GM21737 (cell line): Measurements from ENCODE around the gene ZNF808.
A peak's percentile ranks its signal among the peaks of the same experiment; 100 is the strongest.
"Not testable (repeated sequence)": the region's sequence is repeated elsewhere in the genome, so short reads cannot be mapped to it uniquely, and the experiment has no call there.

Experiments
- ATAC-seq: cut with Tn5 transposase; IDR thresholded peaks from one replicate; pipeline ENCODE4 v1.9.1; 2021; ENCODE audit warnings: mild to moderate bottlenecking, moderate library complexity; ENCODE audit not compliant: unreplicated experiment

The ZNF808 gene

DNA sequence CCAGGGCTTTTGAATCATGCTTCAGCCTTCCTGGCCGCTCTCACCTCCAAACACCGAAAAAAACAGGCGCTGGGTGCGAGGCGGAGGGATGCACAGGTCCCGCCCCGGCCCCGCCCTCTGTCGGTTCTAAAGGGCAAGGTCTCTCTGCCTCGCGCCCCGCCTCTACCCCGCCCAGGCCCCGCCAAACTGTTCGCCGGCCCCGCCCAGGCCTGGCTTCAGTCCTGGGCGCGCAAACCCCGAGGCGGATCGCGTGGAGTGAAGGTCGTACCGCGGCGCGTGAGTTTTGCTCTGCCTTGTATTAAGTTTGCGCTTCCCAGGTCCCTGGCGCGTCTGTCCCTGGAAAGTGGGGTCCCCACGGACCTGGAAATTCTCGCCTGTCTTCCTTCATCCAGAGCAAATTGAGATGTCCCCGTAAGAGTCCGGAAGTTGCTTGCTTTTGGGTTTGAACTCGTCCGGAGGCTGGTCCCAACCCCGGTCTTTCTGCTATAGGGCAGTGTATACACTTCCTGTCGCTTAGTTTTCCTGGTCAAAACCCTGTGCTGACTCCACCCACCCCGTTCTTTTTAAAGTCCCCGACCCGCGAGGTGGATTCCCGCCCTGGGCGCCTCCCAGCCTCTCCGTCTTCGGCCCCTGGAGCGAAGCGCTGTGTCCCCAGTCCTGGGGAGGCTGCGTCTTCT is 8.4 kb downstream of the ZNF808 start:
- peak; percentile 90 for ATAC-seq

DNA sequence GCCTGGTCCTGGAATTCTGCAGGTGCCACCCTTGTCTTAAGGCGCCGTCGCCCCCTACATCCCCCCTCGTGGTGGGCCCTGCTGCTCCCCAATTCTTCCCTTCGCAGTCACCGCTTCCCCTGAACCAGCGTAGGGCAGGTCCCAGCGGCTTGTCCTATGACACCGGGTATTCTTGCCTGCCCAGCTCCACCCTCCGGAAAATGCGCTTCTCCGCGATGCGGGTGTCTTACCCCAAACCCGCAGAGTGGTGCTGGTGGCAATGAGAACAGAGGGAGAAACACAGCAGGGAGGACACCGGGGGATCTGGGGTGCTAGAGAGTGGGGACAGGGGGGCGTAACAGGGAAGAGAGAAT is 9.0 kb downstream of the ZNF808 start:
- peak; percentile 28 for ATAC-seq

DNA sequence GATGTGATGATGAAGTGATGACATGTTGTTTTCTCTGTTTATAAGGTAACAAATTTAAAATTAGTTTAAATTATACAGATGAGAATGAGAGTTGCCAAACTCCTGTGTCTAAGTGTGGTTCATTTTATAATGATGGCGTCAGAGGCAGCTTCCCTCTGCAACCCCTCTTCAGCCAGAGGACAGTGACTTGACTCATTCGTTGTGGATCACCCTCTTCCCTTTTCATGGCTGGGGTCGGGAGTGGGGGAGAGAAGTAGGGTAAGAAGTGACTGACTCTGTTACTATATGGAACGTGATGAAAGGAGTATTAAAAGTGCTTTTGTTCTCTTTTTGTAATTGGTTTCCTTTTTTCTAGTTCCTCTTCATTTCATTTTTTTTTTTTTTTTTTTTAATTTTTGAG is 11.3 kb downstream of the ZNF808 start:
- ATAC-seq = not testable (repeated sequence)

DNA sequence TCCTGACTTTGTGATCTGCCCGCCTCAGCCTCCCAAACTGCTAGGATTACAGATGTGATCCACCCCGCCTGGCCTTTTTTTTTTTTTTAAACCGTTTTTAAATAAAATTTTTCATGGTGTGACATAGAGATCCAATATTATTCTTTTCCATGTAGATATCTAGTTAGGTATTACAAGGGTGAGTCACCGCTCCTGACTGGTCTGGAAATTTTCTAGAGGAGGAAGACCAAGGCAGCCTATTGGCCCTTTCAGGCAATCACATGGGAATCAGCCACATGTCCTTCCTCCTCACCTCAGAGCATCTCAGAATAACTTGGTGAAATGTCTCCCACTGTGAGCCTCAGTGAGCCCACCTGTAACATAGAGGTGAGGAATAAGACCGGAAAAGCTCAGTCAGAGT is 13.7 kb downstream of the ZNF808 start:
- not testable (repeated sequence) for ATAC-seq

DNA sequence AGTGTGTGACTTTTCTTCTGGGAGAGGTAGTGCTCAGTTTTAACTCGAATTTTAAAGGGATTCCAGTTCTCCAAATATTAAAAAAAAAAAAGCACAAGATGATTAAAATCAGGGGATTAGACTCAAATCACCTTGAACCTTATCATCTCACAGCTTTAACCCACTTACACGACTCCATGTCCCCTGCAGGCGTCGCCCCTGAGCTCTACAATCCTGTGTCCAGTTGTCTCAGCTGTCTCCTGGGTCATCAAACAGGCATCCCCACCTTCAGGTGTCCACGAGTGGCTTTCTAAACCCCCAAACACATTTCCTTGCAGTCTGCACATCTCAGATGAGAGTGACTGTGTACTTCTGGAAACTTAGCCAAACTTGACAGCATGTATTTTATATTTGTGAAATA is 14.1 kb downstream of the ZNF808 start:
- no peak for ATAC-seq

GRCh38 chr19:52542541-52542940 is 15.1 kb downstream of the ZNF808 start:
- not testable (repeated sequence) for ATAC-seq

GRCh38 chr19:52542984-52543664 is 15.7 kb downstream of the ZNF808 start:
- ATAC-seq = no peak

DNA sequence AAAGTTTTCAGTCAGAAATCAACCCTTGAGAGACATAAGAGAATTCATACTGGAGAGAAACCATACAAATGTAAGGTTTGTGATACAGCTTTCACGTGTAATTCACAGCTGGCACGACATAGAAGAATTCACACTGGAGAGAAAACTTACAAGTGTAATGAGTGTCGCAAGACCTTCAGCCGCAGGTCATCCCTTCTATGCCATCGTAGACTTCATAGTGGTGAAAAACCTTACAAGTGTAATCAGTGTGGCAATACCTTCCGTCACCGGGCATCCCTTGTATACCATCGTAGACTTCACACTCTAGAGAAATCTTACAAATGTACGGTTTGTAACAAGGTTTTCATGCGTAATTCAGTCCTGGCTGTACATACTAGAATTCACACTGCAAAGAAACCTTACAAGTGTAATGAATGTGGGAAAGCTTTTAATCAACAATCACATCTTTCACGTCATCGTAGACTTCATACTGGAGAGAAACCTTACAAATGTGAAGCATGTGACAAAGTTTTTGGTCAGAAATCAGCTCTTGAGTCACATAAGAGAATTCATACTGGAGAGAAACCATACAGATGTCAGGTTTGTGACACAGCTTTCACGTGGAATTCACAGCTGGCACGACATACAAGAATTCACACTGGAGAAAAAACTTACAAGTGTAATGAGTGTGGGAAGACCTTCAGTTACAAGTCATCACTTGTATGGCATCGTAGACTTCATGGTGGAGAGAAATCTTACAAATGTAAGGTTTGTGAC is 26.9 kb downstream of the ZNF808 start:
- ATAC-seq = no peak

DNA sequence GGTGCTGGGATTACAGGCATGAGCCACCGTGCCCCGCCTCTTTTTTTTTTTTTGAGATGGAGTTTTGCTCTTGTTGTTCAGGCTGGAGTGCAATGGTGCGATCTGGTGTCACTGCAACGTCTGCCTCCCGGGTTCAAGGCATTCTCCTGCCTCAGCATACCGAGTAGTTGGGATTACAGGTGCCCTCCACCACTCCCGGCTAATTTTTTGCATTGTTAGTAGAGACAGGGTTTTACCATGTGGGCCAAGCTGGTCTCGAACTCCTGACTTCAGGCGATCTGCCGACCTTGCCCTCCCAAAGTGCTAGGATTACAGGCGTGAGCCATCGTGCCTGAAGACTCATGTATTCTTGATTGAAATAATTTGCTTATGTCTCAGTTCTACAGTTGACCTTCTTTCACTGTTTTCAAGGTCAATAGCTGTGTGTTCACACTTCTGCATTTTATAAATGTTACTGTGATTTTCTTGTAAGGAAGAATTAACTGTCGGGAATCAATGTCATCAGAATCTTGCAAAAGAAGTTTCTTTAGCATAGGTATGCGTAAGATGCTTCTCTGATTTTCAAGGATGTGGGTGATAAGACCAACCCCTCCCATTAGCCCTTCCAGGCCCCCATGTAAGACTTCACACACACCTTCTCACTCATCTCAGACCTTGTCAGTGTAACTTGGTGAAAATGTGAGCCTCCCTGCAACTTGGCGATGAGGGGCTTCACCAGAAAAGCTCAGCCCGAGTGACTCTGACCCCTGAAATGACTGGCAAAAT is 29.9 kb downstream of the ZNF808 start:
- ATAC-seq = no peak

DNA sequence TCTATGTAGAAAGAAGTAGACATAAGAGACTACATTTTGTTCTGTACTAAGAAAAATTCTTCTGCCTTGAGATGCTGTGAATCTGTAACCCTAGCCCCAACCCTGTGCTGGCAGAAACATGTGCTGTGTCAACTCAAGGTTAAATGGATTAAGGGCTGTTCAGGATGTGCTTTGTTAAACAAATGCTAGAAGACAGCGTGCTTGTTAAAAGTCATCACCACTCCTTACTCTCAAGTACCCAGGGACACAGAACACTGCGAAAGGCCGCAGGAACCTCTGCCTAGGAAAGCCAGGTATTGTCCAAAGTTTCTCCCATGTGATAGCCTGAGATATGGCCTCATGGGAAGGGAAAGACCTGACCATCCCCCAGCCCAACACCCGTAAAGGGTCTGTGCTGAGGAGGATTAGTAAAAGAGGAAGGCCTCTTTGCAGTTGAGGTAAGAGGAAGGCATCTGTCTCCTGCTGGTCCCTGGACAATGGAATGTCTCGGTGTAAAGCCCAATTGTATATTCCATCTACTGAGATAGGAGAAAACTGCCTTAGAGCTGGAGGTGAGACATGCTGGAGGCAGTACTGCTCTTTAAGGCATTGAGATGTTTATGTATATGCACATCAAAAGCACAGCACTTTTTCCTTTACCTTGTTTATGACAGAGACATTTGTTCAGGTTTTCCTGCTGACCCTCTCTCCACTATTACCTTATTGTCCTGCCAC is 31.4 kb downstream of the ZNF808 start:
- not testable (repeated sequence) for ATAC-seq

DNA sequence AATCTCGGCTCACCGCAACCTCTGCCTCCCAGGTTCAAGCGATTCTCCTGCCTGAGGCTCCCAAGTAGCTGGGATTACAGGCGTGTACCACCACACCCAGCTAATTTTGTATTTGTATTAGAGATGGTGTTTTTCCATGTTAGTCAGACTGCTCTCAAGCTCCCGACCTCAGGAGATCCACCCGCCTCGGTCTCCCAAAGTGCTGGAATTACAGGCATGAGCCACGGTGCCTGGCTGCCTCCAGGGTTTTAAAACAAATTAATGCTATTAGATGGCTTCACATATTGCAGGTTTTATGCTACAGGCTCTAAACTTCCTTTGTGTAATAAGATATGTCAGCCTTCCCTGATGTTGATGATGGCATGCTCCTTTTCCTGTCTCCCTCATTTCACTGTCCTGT is 34.1 kb downstream of the ZNF808 start:
- ATAC-seq = not testable (repeated sequence)

DNA sequence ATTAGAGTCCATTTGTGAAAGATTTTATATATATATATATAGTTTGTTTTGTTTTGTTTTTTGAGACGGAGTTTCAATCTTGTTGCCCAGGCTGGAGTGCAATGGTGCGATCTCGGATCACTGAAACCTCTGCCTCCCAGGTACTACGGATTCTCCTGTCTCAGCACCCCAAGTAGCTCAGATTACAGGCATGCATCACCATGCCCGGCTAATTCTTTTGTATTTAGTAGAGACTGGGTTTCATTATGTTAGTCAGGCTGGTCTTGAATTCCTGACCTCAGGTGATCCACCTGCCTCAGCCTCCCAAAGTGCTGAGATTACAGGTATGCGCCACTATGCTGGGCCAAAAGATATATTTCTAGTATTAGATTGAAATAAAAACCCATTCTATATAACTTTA is 38.7 kb downstream of the ZNF808 start:
- ATAC-seq = no peak

GRCh38 chr19:52566588-52566987 is 39.1 kb downstream of the ZNF808 start:
- ATAC-seq = no peak

GRCh38 chr19:52567921-52568320 is 40.5 kb downstream of the ZNF808 start:
- no peak for ATAC-seq

DNA sequence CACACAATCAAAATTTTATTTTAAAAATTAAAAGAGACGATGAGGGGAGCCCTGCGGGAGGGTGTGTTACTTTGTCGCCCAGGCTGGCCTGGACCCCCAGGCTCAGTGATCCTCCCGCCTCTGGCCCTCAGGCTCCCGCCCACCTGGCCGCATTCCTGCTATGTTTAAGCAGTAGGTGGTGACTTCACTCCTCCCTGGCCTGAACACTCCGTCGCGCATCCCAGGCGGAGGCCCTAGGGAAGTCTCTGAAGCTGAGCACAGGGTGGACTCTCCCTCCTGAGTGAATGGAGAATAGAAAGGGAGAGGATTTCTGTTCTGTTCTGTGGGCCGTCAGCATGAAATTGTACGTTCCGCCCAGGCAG is 42.2 kb downstream of the ZNF808 start:
- ATAC-seq = peak; percentile 7

DNA sequence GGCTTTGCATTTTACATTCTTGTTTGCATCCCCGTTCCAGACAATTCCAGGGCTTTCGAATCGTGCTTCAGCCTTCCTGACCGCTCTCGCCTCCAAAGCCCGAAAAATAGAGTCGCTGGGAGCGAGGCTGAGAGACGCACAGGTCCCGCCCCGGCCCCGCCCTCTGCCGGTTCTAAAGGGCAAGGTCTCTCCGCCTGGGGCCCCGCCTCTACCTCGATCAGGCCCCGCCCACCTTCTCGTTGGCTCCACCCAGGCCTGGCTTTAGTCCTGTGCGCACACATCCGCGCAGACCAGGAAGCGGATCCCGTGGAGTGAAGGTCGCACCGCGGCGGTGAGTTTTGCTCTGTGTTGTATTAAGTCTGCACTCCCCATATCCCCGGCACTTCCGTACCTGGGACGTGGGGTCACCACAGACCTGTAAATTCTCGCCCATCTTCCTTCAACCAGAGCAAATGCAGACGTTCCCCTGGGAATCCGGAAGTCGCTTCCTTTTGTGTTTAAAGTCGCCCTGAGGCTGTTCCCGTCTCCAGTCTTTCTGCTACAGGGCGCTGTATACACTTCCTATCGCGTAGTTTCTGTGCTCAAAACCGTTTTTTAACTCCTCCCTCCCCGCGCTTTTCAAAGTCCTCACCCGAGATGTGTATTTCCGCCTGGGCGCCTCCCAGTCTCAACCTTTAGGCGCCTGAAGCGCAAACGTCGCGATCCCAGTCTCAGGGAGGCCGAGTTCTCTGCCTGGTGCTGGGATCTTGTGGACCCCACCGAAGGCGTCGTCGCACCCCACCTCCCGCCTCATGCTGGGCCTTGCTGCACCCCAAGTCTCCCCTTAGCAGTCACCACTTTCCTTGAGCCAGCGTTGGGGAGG is 42.8 kb downstream of the ZNF808 start, which contains the start of gene ZNF701:
Gene ZNF701 (plus strand): TSS at position 288 of the 862 bp plus-strand sequence. CDS start 3,861 bp downstream, outside the sequence.
- ATAC-seq = peak; percentile 96

GRCh38 chr19:52584736-52585440 is 57.4 kb downstream of the ZNF808 start:
- no peak for ATAC-seq

- no peak for ATAC-seq
Measured at GRCh38 chr19:52585604-52586003, 58.1 kb downstream of the ZNF808 start.

DNA sequence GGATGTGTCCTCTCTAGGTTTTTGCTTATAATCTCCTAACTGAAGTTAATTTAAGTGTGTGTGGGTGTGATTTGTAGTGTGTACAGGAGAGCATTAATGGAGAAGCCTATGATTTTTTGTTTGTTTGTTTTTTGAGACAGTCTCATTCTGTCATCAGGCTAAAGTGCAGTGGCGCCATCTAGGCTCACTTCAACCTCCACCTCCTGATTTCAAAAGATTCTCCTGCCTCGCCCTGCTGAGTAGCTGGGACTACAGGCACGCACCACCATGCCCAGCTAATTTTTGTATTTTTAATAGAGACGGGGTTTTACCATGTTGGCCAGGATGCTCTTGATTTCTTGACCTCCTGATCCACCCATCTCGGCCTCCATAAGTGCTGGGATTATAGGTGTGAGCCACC is 63.3 kb downstream of the ZNF808 start:
- no peak for ATAC-seq
